GM19035 (cell line): ENCODE data around the gene EYS.
A peak's percentile ranks its signal among the peaks of the same experiment; 100 is the strongest.

Source experiments
- ATAC-seq: cut with Tn5 transposase; IDR thresholded peaks from one replicate; pipeline ENCODE4 v1.9.1; 2021; ENCODE audit not compliant: unreplicated experiment

Gene EYS

DNA sequence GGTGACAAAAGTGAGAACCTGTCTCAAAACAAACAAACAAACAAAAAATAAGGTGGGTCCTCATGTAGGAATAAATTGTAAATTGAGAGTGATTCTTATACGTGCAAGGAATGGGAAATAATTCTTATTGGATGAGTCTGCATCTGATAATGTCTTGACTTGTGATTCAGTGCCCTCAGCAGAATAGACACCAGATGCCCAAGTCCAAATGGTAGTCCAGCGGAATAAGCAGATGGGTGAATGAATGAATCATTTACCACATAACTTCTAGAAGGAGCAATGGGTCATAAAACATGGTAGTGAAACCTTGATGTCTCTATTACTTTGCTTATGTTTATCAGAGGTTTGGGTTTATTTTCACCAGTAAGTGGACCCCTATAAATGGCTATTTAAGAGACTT is 1323.7 kb downstream of the EYS start:
- ATAC-seq: no peak

DNA sequence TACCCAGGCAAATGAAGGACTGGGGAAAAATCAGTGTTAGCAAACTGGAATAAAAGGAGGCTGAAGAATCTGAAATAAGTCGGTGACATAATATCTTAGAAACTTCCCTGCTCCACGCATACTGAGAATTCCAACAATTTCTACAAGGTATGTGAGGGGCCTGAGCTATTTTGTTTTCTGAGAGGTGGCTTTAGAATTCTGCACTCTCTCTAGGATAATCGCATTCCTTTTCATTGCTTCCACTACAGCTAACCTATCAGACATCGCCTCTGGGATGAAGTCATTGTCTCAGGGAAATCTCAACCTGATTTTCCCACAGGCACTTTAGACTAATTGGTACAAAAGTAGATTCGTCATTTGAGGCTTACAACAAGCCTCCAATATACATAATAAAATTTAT is 1330.6 kb downstream of the EYS start:
- ATAC-seq: no peak

- ATAC-seq: no peak
Measured at GRCh38 chr6:64357430-64357829, 1349.6 kb downstream of the EYS start.

DNA sequence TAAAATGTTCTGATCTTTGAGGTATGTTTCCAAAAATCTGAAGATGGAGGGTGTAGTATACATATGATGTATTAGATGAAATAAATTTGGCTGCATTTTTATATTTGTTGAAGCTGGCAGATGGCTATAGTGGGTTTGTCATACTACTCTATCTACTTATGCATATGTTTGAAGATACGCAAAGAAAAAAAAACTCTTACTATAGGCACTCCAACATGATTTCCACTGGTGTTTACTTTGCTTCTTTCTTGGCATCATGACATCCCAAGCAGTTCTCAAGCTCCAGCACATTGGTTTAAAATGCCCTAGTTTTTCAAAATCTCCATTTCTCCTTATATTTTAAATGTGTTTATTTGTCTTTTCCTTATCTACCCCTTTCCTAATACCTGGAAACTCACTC is 1359.6 kb downstream of the EYS start:
- ATAC-seq: no peak

DNA sequence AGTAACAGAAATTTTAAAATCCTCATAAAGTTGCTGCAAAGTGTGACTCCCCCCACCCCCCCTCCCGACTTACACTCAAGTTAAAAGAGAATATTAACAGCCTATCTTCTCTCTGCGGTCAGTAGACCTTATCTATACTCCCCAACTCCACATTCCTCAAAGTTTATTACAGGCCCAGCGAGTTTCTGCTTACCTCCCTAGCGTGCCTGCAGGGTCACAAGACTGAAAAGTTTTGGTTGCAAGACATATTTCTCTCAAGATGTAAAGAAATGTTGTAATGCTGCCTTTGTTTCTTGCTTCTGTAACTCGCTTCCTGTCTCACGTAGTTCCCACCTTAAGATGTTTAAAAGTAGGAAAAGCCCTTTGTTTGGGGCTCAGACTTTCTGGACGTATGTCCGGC is 1371.8 kb downstream of the EYS start:
- no peak for ATAC-seq

DNA sequence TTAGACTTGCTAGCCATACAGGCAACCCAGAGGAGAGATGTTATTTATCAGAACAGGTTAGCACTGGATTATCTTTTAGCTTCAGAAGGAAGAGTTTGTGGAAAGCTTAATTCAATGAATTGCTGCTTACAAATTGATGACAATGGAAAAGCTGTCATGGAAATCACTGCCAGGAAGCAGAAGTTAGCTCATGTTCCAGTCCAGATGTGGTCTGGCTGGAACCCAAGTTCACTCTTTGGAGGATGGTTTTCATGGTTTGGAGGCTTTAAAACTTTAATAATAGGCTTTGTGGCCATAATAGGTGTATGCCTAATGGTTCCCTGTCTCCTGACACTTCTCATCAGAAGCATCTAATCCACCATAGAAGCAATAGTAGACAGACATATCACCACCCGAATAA is 1372.4 kb downstream of the EYS start:
- no peak for ATAC-seq

- ATAC-seq: peak; percentile 58
Measured at GRCh38 chr6:64330694-64331307, 1376.2 kb downstream of the EYS start.

DNA sequence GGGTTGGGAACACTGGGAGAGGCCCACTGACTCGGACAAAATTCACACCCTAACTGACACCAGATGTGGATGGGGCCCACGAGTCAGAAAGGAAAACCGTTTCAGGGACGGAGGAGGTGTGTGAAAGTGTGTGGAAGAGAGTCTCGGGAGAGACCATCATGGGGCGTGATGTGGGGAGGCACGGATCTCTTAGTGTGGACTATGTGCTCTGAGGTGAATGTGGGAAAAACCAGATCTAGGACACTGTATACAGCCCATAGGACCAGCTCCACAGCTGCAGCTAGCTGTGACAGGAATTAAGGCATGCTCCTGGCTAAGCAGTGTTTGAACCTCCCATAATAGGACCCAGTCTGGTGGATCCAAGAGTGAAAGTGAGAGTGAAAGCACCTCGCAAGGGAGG is 1380.1 kb downstream of the EYS start:
- ATAC-seq: no peak

GRCh38 chr6:64325093-64325492 is 1381.9 kb downstream of the EYS start:
- ATAC-seq: no peak

- ATAC-seq: no peak
Measured at GRCh38 chr6:64310214-64310613, 1396.8 kb downstream of the EYS start.

DNA sequence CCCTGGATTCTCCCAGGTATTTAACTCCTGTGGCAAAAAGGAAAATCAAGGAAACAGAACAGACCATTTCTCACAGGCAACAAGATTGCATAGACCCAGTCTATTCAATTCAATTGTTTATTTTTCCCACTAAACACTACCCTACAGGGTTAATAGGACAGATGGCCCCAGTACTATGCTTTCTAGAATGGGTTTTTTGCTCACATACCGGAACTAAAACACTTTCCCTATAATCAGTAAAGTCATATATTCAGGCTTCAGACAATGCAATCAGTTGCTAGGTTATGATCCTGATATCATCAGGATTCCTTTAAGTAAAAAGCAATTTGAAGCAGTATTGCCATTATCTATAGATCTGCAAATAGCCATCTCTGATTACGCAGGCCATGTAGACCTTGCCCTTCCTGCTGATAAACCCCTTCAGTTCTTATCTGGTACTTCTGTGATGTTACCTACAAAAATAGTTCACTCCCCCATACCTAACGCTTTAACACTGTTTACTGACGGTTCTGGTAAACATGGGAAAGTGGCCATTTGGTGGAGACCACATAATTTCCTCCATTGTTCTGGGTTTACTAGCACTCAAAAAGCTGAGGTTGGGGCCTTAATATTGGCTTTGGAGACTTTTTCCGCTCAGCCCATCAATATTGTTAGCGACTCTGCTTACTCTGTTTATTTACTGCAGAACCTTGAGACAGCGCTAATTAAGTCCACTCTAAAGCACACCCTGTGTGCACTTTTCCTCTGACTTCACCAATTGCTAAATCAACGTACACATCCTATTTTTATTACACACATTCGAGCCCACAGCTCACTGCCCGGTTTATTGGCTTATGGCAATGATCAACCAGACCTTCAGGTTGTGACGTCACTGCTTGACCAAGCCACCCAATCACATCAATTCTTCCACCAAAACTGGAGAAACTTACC is 1405.5 kb downstream of the EYS start:
- no peak for ATAC-seq

DNA sequence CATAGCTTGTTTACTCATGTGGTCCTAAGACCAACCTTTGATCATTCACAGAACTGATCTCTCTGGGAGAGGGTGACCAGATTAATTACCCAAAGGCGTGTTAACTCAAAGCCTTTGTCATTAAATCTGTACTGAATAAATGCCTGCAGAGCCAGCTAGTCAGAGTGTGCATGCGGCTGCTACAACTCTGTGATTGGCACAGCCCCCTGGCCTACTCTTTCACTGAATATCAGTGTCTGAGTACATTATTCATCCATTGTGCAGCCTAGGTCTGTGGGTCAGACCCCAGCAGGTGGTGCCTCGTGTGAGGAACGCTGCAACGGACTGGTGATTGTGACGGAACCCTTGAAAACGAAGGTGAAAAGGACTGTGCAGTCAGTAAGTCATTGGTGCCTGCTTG is 1407.8 kb downstream of the EYS start:
- no peak for ATAC-seq

- ATAC-seq: no peak
Measured at GRCh38 chr6:64294034-64294433, 1413.0 kb downstream of the EYS start.

- no peak for ATAC-seq
Measured at GRCh38 chr6:64293298-64293697, 1413.7 kb downstream of the EYS start.

DNA sequence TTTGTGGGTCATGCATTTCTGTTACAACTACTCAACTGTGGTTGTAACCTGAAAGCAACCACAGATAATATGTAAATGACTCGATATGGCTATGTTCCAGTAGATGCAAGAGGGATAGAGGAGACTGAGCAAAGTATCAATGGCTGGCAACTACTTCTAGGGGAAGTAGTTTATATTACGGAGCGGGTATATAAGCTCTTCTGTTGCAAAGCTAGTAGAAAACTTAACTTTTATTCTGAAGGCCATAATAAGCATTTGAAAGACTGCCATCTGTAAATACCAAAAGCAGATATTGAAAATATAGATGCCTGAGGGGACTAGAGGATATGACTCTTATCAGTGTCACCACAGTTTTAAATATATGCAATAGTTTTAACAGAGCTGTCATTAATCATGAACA is 1416.2 kb downstream of the EYS start:
- ATAC-seq: no peak

DNA sequence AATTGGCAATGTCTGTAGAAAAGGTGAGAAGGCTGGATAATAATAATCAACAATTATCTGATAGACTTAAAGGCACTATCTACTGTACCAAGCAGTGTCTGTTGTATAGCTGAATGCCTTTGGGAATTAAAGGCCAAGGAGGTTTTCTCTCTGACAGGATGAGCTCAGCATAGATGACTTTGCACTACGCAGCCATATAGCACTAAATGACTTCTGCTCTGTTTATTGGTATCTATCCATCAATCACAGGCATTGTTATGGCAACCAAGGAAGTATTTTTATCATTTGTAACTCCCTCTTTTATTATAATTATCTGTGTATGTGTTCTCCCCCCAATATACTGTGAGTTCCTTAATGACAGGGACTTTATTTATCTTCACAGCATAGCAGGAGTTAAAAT is 1417.1 kb downstream of the EYS start:
- ATAC-seq: no peak

- no peak for ATAC-seq
Measured at GRCh38 chr6:64288351-64288750, 1418.7 kb downstream of the EYS start.

- no peak for ATAC-seq
Measured at GRCh38 chr6:64281167-64281566, 1425.9 kb downstream of the EYS start.

GRCh38 chr6:64280569-64280968 is 1426.5 kb downstream of the EYS start:
- ATAC-seq: no peak

DNA sequence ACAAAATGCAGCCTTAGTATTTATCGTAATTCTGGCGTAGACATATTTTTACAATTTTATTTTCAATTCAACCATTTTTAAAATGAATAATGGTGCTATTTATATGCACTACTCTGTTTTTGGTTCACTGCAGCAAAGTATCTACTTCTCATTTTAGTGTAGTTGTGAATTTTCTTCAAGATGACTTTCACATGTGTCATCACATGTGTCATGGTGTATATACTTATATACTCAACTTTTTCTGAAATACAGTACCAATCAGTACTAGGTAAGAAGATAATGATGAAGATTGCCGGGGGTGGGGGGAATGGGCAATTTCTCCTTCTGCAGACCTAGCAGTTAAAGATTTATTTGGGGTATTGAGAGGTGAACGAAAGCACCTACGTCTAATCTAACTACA is 1436.9 kb downstream of the EYS start:
- ATAC-seq: no peak

- peak; percentile 76 for ATAC-seq
Measured at GRCh38 chr6:64266351-64266821, 1440.6 kb downstream of the EYS start.

DNA sequence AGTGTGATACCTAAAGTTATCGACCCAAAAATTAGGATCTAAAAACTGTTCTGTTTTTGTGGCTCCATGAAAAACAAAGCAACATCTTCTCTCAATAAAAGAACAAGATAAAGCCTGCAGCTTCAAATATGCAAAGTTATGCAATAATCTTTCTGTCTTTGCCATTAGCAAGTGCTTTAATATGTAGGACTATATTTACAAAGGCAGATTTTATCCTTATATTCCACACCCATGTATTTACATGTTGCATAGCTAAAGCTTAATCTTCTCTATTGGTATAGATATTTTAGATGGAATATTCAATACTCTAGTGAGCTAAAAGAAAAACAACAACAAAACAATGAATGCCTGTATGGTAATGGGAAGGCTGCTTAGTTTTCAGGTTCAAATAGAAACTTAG is 1443.2 kb downstream of the EYS start:
- no peak for ATAC-seq
